K562 (cell line): ENCODE data around the gene RYR1. TPM values are rescaled to one million over a fixed set of nuclear protein-coding genes. Genes with fewer than 3 reads are reported as not detected.

Experiments
- ATAC-seq: fragments of 200-7000 bp; cut with Tn5 transposase; 3 replicates; pipeline ENCODE4 v1.9.1; 2020; ENCODE audit warnings: moderate library complexity
- BruUV-seq: library from RNA; stranded (reverse); fragments of 400-500 nt; replicated peaks from 2 replicates; lab custom pipeline; 2021; lab: Mats Ljungman, UMichigan
- CTCF ChIA-PET: fragments of 300-600 bp; formaldehyde crosslinking; extraction: SDS; loops from one replicate; lab custom pipeline; 2021; ENCODE audit warnings: low intra/inter-chr PET ratio; lab: Yijun Ruan, JAX
- POLR2A ChIA-PET: fragments of 300-600, 350-650 bp; sonication (Branson Sonifier 250); formaldehyde crosslinking; extraction: SDS; loops from one replicate; lab custom pipeline; 2021; ENCODE audit warnings: antibody characterized with exemption, inconsistent platforms; lab: Yijun Ruan, JAX
- DNase-seq, 4 experiments: peaks; one replicate each; pipeline versions ENCODE4 v3.0.0 to v3.0.0-alpha.2; 2011 to 2018; ENCODE audit warnings: low spot score in 3 of 4, mixed read lengths in 3 of 4; ENCODE audit errors: extremely low read depth in 1 of 4
- FAIRE-seq: peaks from 2 replicates; lab custom pipeline; 2011; peaks lifted over from hg19 to GRCh38; lab: Jason Lieb, UNC
- H2AFZ ChIP-seq: 2 replicates; pipeline ENCODE4 v1.6.0; 2011; ENCODE audit warnings: low read depth, low read length, control low read depth, inconsistent platforms
- H3K27ac ChIP-seq: fragments of 200-600 bp; 3 replicates; pipeline ENCODE4 v1.8.0; 2011; ENCODE audit warnings: low read depth, mild to moderate bottlenecking, control low read depth, inconsistent platforms, low read length, moderate library complexity, mixed read lengths; ENCODE audit errors: extremely low read depth
- H3K27me3 ChIP-seq, 2 experiments: fragments of 300-600 bp in 1 of 2; 2 replicates in 1 of 2; 3 replicates in 1 of 2; pipeline versions ENCODE4 v1.6.0 to v1.8.0; 2011; ENCODE audit warnings: inconsistent platforms in 2 of 2, low read length in 2 of 2, mild to moderate bottlenecking in 1 of 2, mixed read lengths in 1 of 2, moderate library complexity in 1 of 2; ENCODE audit not compliant: control insufficient read depth in 2 of 2, insufficient read depth in 2 of 2
- H3K36me3 ChIP-seq: fragments of 300-600 bp; 3 replicates; pipeline ENCODE4 v1.8.0; 2011; ENCODE audit warnings: mild to moderate bottlenecking, low read length, inconsistent platforms; ENCODE audit not compliant: control insufficient read depth, insufficient read depth
- H3K4me1 ChIP-seq, 2 experiments: fragments of 200-600 bp in 1 of 2; replicated peaks in 1 of 2; 2 replicates in 1 of 2; 3 replicates in 1 of 2; pipeline versions ENCODE4 v1.5.1 to v1.8.0; 2011; ENCODE audit warnings: inconsistent platforms in 2 of 2, low read length in 2 of 2, mild to moderate bottlenecking in 1 of 2, mixed read lengths in 1 of 2, moderate library complexity in 1 of 2; ENCODE audit not compliant: control insufficient read depth in 2 of 2, insufficient read depth in 2 of 2
- H3K4me2 ChIP-seq: 2 replicates; pipeline ENCODE4 v1.6.1; 2011; ENCODE audit warnings: low read length, control low read depth, inconsistent platforms, mixed read lengths; ENCODE audit not compliant: insufficient read depth
- H3K4me3 ChIP-seq: fragments of 200-600 bp; sonication (generic), shearing (Covaris generic); 2 replicates; pipeline ENCODE4 v1.5.1; 2016; ENCODE audit warnings: control low read depth, inconsistent platforms
- H3K79me2 ChIP-seq: fragments of 200-600 bp; 3 replicates; pipeline ENCODE4 v1.8.0; 2011; ENCODE audit warnings: low read length, inconsistent platforms; ENCODE audit not compliant: control insufficient read depth, insufficient read depth
- H3K9ac ChIP-seq, 2 experiments: 2 replicates each; pipeline versions ENCODE4 v1.6.0 to v1.6.1; 2011; ENCODE audit warnings: low read depth in 2 of 2, low read length in 2 of 2, control low read depth in 1 of 2, inconsistent platforms in 1 of 2, mild to moderate bottlenecking in 1 of 2, mixed read lengths in 1 of 2; ENCODE audit not compliant: insufficient read depth in 1 of 2
- H3K9me1 ChIP-seq: one replicate; pipeline ENCODE4 v1.6.0; 2011; ENCODE audit warnings: inconsistent platforms, mild to moderate bottlenecking, low read length, moderate library complexity; ENCODE audit not compliant: control insufficient read depth, insufficient read depth
- H3K9me3 ChIP-seq: replicated peaks from 2 replicates; pipeline ENCODE4 v1.5.1; 2011; ENCODE audit warnings: low read depth, low read length, inconsistent platforms; ENCODE audit not compliant: control insufficient read depth, insufficient read depth
- H4K20me1 ChIP-seq: replicated peaks from 2 replicates; pipeline ENCODE4 v1.6.1; 2011; ENCODE audit warnings: low read length, inconsistent platforms, mixed read lengths; ENCODE audit not compliant: control insufficient read depth, insufficient read depth
- ERF ChIP-seq: fragments of 450-650 bp; formaldehyde crosslinking; IDR thresholded peaks from 2 replicates; pipeline ENCODE4 v1.4.0; 2020; ENCODE audit warnings: mild to moderate bottlenecking, mixed read lengths
- PCBP1 ChIP-seq: fragments of 200-400 bp; formaldehyde crosslinking; IDR thresholded peaks from 2 replicates; pipeline ENCODE4 v1.6.1; 2018; ENCODE audit warnings: mild to moderate bottlenecking, low read depth, low read length; ENCODE audit not compliant: poor library complexity, severe bottlenecking
- POLR2G ChIP-seq: fragments of 200-400 bp; formaldehyde crosslinking; IDR thresholded peaks from 2 replicates; pipeline ENCODE4 v1.6.1; 2017; ENCODE audit warnings: low read depth, mild to moderate bottlenecking, antibody characterized with exemption, low read length, moderate library complexity
- PREB ChIP-seq: sonication (generic); formaldehyde crosslinking; IDR thresholded peaks from 2 replicates; pipeline ENCODE4 v1.8.1; 2023; ENCODE audit warnings: mild to moderate bottlenecking, missing genetic modification reagents
- RAD51 ChIP-seq: fragments of 450-650 bp; IDR thresholded peaks from 2 replicates; pipeline ENCODE4 v1.7.1; 2016; ENCODE audit warnings: low read depth, mild to moderate bottlenecking, borderline replicate concordance
- SLC30A9 ChIP-seq: fragments of 250-450 bp; sonication (Bioruptor Pico); IDR thresholded peaks from 2 replicates; pipeline ENCODE4 v1.8.0; 2022; ENCODE audit warnings: mild to moderate bottlenecking, moderate library complexity
- TBL1XR1 ChIP-seq, 2 experiments: IDR thresholded peaks; 2 replicates each; pipeline ENCODE4 v1.6.1; 2012; ENCODE audit warnings: improper control_type of control experiment in 2 of 2, low read length in 2 of 2, mild to moderate bottlenecking in 1 of 2
- TFAP4 ChIP-seq: sonication (generic); formaldehyde crosslinking; IDR thresholded peaks from 2 replicates; pipeline ENCODE4 v1.8.0; 2022; ENCODE audit warnings: missing genetic modification reagents, mild to moderate bottlenecking, moderate library complexity, borderline replicate concordance
- ZBTB1 ChIP-seq: sonication (generic); formaldehyde crosslinking; IDR thresholded peaks from 2 replicates; pipeline ENCODE4 v1.8.1; 2023; ENCODE audit warnings: missing genetic modification reagents, low read depth, mild to moderate bottlenecking, borderline replicate concordance
- ZBTB11 ChIP-seq, 3 experiments: fragments of 200-800 bp in 1 of 3; fragments of 250-450 bp in 1 of 3; fragments of 450-650 bp in 1 of 3; sonication (Bioruptor Pico) in 1 of 3; sonication (Bioruptor generic) in 1 of 3; formaldehyde crosslinking in 1 of 3; IDR thresholded peaks; 2 replicates each; pipeline versions ENCODE4 v1.6.1 to v1.8.0; 2016 to 2022; ENCODE audit warnings: mild to moderate bottlenecking in 2 of 3, missing genetic modification characterization in 2 of 3, missing compliant biosample characterization in 1 of 3, moderate library complexity in 1 of 3
- ZNF232 ChIP-seq: sonication (generic); formaldehyde crosslinking; IDR thresholded peaks from 2 replicates; pipeline ENCODE4 v1.8.0; 2022; ENCODE audit warnings: mild to moderate bottlenecking, missing genetic modification reagents
- ZNF3 ChIP-seq: fragments of 250-450 bp; sonication (Bioruptor Pico); IDR thresholded peaks from 2 replicates; pipeline ENCODE4 v1.5.0; 2021; ENCODE audit warnings: mild to moderate bottlenecking, moderate library complexity
- ZNF644 ChIP-seq: fragments of 200-800 bp; sonication (Bioruptor generic); IDR thresholded peaks from 2 replicates; pipeline ENCODE4 v1.6.1; 2016; ENCODE audit warnings: low read depth, missing genetic modification characterization, missing compliant biosample characterization
- ZNF76 ChIP-seq: fragments of 250-450 bp; sonication (Bioruptor Pico); IDR thresholded peaks from 2 replicates; pipeline ENCODE4 v1.4.0; 2020; ENCODE audit warnings: mild to moderate bottlenecking, moderate library complexity, borderline replicate concordance
- ZNF785 ChIP-seq: fragments of 250-450 bp; sonication (Bioruptor Pico); IDR thresholded peaks from 2 replicates; pipeline ENCODE4 v1.4.0; 2020; ENCODE audit warnings: mild to moderate bottlenecking
- WGBS: fragments of 100-300 bp; shearing (Covaris generic); methylation state at CpG from one replicate; pipeline ENCODE4 v1.1.6; 2016; ENCODE audit warnings: low coverage, mixed read lengths; ENCODE audit not compliant: insufficient coverage; ENCODE audit errors: missing lambda C conversion rate; 5-methylcytosine and 5-hydroxymethylcytosine counted together
- in situ Hi-C: fragments of 300-500 bp; cut with MboI; formaldehyde crosslinking; loops from 4 replicates; pipeline ENCODE4 v1.15.0; 2018; ENCODE audit warnings: inconsistent platforms, mixed read lengths
- intact Hi-C: fragments of 100-400 bp; cut with micrococcal nuclease; formaldehyde crosslinking; loops from 2 replicates; pipeline ENCODE4 v1.14.2; 2022
- polyA plus RNA-seq, 8 experiments: library from polyadenylated mRNA; depleted of rRNA in 4 of 8; stranded (reverse) in 5 of 8; unstranded in 3 of 8; fragments of >200 nt; fragmentation: Nextera tagmentation in 2 of 8; fragmentation: Illumina TruSeq in 1 of 8; extraction: Ambion mirVana in 2 of 8; extraction: Trizol in 1 of 8; gene quantifications; 2 replicates each; pipeline versions ENCODE4 v1.2.1 to v1.2.3, GENCODE V29; 2011 to 2014; ENCODE audit warnings: inconsistent platforms in 1 of 8, missing spikeins in 1 of 8
- total RNA-seq, 7 experiments: library from RNA; depleted of rRNA in 6 of 7; stranded (reverse); fragments of >200 nt in 6 of 7; fragmentation: Illumina TruSeq in 2 of 7; extraction: Trizol in 2 of 7; gene quantifications; 2 replicates each; pipeline versions ENCODE4 v1.2.1 to v1.2.3, GENCODE V29; 2011 to 2021; ENCODE audit warnings: low replicate concordance in 1 of 7

Gene RYR1
- total and polyA plus RNA-seq, 9 of the 15 experiments (the other 6 are each of a cell fraction or from before 2014, with no cell fraction given), result 0.11 to 7.4 (median 3.7) TPM

GRCh38 chr19:38486731-38487336 is 53.3 kb downstream of the RYR1 start (continued):
- TF ChIP-seq ZNF232 (CRISPR knock-in tag) (no peak), RAD51 (no peak), SLC30A9 (CRISPR knock-in tag) (no peak), PCBP1 (no peak), POLR2G (no peak), ZNF3 (no peak), TFAP4 (no peak), ZNF785 (no peak)

GRCh38 chr19:38488096-38488495 is 54.6 kb downstream of the RYR1 start:
- Histone ChIP-seq H3K9ac (no peak overlapping the region), H3K36me3 (peaks cover 22% of the 10 kb centered on the region; the same call in 2 of the 3 replicates), H3K27ac (no peak overlapping the region), H2AFZ (no peak overlapping the region), H3K4me3 (no peak overlapping the region), H3K79me2 (no peaks in the 10 kb centered on the region), H3K4me1 (peaks cover 0 to 6% of the 10 kb centered on the region in 2 experiments; a peak in 1 of 5 replicates), H4K20me1 (no peaks in the 10 kb centered on the region), H3K9me1 (no peaks in the 10 kb centered on the region), H3K9me3 (no peaks in the 10 kb centered on the region), H3K4me2 (no peak overlapping the region), H3K27me3 (no peaks in the 10 kb centered on the region)
- intact Hi-C loops (no loop called here), in situ Hi-C loops (no loop called here)
- FAIRE-seq, result no peak
- WGBS, result 19% methylated on average over 3 of the region's 3 CpGs
- POLR2A ChIA-PET, result no interaction called here
- DNase-seq, result no peak
- CTCF ChIA-PET, result no interaction called here
- BruUV-seq, result no TSS peak
- ATAC-seq, result no peak
- no peak for TF ChIP-seq ERF
- no peak for TF ChIP-seq TBL1XR1 (IDR thresholded peaks at IDR 0.05; ENCODE audit: low read length in 2 of 2)
- TF ChIP-seq PREB, result no peak
- no peak for TF ChIP-seq ZBTB11 (CRISPR knock-in tag; IDR thresholded peaks at IDR 0.05)
- TF ChIP-seq ZBTB1 (CRISPR knock-in tag), result no peak
- no peak for TF ChIP-seq ZNF76 (CRISPR knock-in tag)
- no peak for TF ChIP-seq ZNF644 (tag)
